ENCODE results near the gene ADCY7. TPM values are rescaled to one million over a fixed set of nuclear protein-coding genes. Genes with fewer than 3 reads are reported as not detected.

The ADCY7 gene
- total and polyA plus RNA-seq, 2 donors = 23.1 to 30.9 TPM

DNA sequence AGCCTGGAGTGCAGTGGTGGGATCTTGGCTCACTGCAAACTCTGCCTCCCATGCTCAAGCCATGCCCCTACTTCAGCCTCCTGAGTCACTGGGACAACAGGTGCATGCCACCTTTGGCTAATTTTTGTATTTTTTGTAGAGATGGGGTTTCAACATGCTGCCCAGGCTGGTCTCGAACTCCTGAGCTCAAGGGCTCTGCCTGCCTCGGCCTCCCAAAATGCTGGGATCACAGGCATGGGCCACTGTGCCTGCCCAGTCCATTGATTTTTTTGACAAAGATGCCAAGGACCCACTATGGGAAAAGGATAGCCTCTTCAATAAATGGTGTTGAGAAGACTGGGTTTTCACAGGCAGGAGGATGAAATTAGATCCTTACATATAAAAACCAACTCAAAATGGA, 10.8 kb upstream of the ADCY7 start:
- 93% methylated on average over 2 of the region's 2 CpGs for WGBS
- Histone ChIP-seq H3K9me3 (ENCODE audit: control insufficient read depth in 2 of 2, insufficient read depth in 1 of 2, low read length in 1 of 2) (no peaks in the 10 kb centered on the region), H3K36me3 (ENCODE audit: control insufficient read depth in 2 of 2, insufficient read depth in 2 of 2, low read length in 1 of 2) (no peaks in the 10 kb centered on the region), H3K27ac (ENCODE audit: low read depth in 1 of 2, low read length in 1 of 2) (no peak overlapping the region), H3K27me3 (ENCODE audit: control insufficient read depth in 2 of 2, insufficient read depth in 1 of 2, low read length in 1 of 2) (no peaks in the 10 kb centered on the region), H3K4me3 (ENCODE audit: low read length in 2 of 2) (no peak overlapping the region), H3K4me1 (ENCODE audit: control insufficient read depth in 2 of 2, insufficient read depth in 2 of 2, low read length in 2 of 2) (no peaks in the 10 kb centered on the region)
- no peak for DNase-seq (ENCODE audit: low read depth in 6 of 9, low spot score in 9 of 9)

GRCh38 chr16:50256604-50257003, 9.7 kb upstream of the ADCY7 start:
- Histone ChIP-seq H3K4me1 (ENCODE audit: control insufficient read depth in 2 of 2, insufficient read depth in 2 of 2, low read length in 2 of 2) (no peaks in the 10 kb centered on the region), H3K27ac (ENCODE audit: low read depth in 1 of 2, low read length in 1 of 2) (no peak overlapping the region), H3K36me3 (ENCODE audit: control insufficient read depth in 2 of 2, insufficient read depth in 2 of 2, low read length in 1 of 2) (no peaks in the 10 kb centered on the region), H3K9me3 (ENCODE audit: control insufficient read depth in 2 of 2, insufficient read depth in 1 of 2, low read length in 1 of 2) (no peaks in the 10 kb centered on the region), H3K27me3 (ENCODE audit: control insufficient read depth in 2 of 2, insufficient read depth in 1 of 2, low read length in 1 of 2) (no peaks in the 10 kb centered on the region), H3K4me3 (ENCODE audit: low read length in 2 of 2) (no peak overlapping the region)
- no peak for DNase-seq (ENCODE audit: low read depth in 6 of 9, low spot score in 9 of 9)
- WGBS = 97% methylated on average over 1 of the region's 1 CpG

DNA sequence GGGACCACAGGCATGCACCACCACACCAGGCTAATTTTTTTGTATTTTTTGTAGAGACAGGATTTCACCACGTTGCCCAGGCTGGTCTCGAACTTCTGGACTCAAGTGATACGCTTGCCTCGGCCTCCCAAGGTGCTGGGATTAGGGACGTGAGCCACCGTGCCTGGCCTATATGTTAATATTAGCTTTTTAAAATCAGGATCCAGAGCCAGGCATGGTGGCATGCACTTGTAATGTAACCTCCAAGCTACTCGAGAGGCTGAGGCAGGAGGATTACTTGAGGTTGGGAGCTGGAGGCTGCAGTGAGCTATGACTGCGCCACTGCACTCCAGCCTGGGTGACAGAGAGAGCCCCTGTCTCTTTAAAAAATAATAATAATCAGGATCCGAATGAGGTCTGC, 8.5 kb upstream of the ADCY7 start:
- Histone ChIP-seq H3K4me1 (ENCODE audit: control insufficient read depth in 2 of 2, insufficient read depth in 2 of 2, low read length in 2 of 2) (peaks cover 0 to 3% of the 10 kb centered on the region in 2 donors), H3K4me3 (ENCODE audit: low read length in 2 of 2) (no peak overlapping the region), H3K27ac (ENCODE audit: low read depth in 1 of 2, low read length in 1 of 2) (no peak overlapping the region), H3K27me3 (ENCODE audit: control insufficient read depth in 2 of 2, insufficient read depth in 1 of 2, low read length in 1 of 2) (no peaks in the 10 kb centered on the region), H3K36me3 (ENCODE audit: control insufficient read depth in 2 of 2, insufficient read depth in 2 of 2, low read length in 1 of 2) (no peaks in the 10 kb centered on the region), H3K9me3 (ENCODE audit: control insufficient read depth in 2 of 2, insufficient read depth in 1 of 2, low read length in 1 of 2) (no peaks in the 10 kb centered on the region)
- WGBS = 97% methylated on average over 9 of the region's 9 CpGs
- DNase-seq (ENCODE audit: low read depth in 6 of 9, low spot score in 9 of 9) = no peak

DNA sequence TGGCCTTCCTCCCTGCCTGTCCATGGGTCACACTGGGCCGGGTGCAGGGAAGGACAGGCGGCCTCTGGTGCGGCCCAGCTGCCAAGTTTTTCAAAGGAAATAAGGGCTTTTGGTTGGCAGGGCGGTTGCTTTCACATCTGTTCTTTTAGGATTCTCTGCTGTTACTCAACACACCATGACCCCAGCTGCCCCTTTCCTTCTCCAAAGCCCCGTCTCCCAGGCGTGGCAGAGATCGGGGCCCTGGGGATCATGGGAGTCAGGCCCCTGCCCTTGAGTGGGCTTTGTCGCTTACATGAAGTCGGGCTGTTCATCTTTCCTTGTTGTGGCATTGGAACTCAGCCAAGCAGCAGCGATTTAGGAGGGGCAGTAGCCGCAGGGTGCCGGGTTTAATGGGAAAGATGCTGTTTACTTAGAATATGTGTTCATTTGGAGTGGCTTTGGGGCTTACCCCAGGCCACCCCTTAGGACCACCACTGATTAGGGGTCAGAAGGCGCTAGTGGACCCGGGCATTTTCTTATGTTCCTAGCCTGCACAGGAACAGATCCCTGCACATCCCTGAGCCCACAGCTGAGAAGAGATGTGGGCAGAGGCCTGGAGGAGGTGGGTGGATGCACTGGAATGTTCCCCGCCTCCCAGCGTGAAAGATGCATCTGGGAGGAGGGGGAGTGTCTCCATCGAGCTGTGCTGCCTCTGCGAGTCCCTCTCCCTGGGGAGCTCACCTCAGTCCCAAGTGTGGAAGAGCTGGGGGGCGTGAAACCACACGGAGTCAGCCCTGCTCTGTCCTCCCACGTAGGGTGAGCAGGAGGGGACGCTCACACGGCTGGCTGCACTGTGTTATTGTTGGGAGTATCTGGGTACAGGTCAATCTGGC, 6.8 kb upstream of the ADCY7 start:
- no peak overlapping the region for H3K4me3 ChIP-seq (ENCODE audit: low read length in 2 of 2)

GRCh38 chr16:50260206-50261159, 5.9 kb upstream of the ADCY7 start:
- H3K27ac ChIP-seq (ENCODE audit: low read depth in 1 of 2, low read length in 1 of 2) = no peak overlapping the region
- WGBS = 96% methylated on average over 9 of the region's 9 CpGs
- H3K4me1 ChIP-seq (ENCODE audit: control insufficient read depth in 2 of 2, insufficient read depth in 2 of 2, low read length in 2 of 2) = peaks cover 4 to 16% of the 10 kb centered on the region in 2 donors
- no peak for DNase-seq (ENCODE audit: low read depth in 6 of 9, low spot score in 9 of 9)
- no peaks in the 10 kb centered on the region for H3K9me3 ChIP-seq (ENCODE audit: control insufficient read depth in 2 of 2, insufficient read depth in 1 of 2, low read length in 1 of 2)
- H3K27me3 ChIP-seq (ENCODE audit: control insufficient read depth in 2 of 2, insufficient read depth in 1 of 2, low read length in 1 of 2) = no peaks in the 10 kb centered on the region
- H3K4me3 ChIP-seq (ENCODE audit: low read length in 2 of 2) = no peak overlapping the region
- no peaks in the 10 kb centered on the region for H3K36me3 ChIP-seq (ENCODE audit: control insufficient read depth in 2 of 2, insufficient read depth in 2 of 2, low read length in 1 of 2)

More for the DNA sequence above, 6.8 kb upstream of the ADCY7 start:
- no peak overlapping the region for H3K27ac ChIP-seq (ENCODE audit: low read depth in 1 of 2, low read length in 1 of 2)
- H3K4me1 ChIP-seq (ENCODE audit: control insufficient read depth in 2 of 2, insufficient read depth in 2 of 2, low read length in 2 of 2) = peaks cover 0 to 10% of the 10 kb centered on the region in 2 donors
- no peak for DNase-seq (ENCODE audit: low read depth in 6 of 9, low spot score in 9 of 9)
- H3K27me3 ChIP-seq (ENCODE audit: control insufficient read depth in 2 of 2, insufficient read depth in 1 of 2, low read length in 1 of 2) = no peaks in the 10 kb centered on the region
- H3K36me3 ChIP-seq (ENCODE audit: control insufficient read depth in 2 of 2, insufficient read depth in 2 of 2, low read length in 1 of 2) = no peaks in the 10 kb centered on the region
- 53% methylated on average over 23 of the region's 23 CpGs for WGBS
- no peaks in the 10 kb centered on the region for H3K9me3 ChIP-seq (ENCODE audit: control insufficient read depth in 2 of 2, insufficient read depth in 1 of 2, low read length in 1 of 2)

DNA sequence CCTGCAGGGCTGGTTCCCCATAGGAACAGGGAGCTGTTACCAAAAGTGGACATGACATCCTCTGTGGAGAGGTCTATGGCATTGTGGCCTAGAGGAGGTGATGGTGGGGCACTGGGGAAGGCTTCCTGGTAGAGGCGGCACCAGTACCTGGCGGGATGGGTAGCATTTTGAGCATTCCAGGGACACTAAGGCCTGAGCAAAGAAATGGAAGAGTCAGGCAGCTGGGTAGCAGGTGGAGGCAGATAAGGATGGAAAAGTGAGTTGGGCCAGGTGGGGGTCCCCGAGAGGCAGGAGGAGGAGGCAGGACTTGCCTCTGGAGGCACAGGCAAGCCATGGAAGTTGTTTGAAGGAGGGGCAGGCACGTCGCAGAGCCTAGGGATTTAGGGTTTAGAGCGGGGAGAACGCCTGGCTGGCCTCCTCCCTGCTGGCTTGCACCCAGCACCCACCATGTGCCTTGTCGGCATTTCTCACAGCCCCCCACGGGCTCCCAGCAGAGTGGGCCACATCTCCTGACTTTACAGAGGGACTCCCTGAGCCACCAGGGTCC, 5.1 kb upstream of the ADCY7 start:
- no peak for DNase-seq (ENCODE audit: low read depth in 6 of 9, low spot score in 9 of 9)
- peaks cover 0 to 4% of the 10 kb centered on the region in 2 donors for H3K9me3 ChIP-seq (ENCODE audit: control insufficient read depth in 2 of 2, insufficient read depth in 1 of 2, low read length in 1 of 2)
- no peaks in the 10 kb centered on the region for H3K27me3 ChIP-seq (ENCODE audit: control insufficient read depth in 2 of 2, insufficient read depth in 1 of 2, low read length in 1 of 2)
- peaks cover 10 to 24% of the 10 kb centered on the region in 2 donors for H3K4me1 ChIP-seq (ENCODE audit: control insufficient read depth in 2 of 2, insufficient read depth in 2 of 2, low read length in 2 of 2)
- H3K27ac ChIP-seq (ENCODE audit: low read depth in 1 of 2, low read length in 1 of 2) = no peak overlapping the region
- H3K4me3 ChIP-seq (ENCODE audit: low read length in 2 of 2) = no peak overlapping the region
- no peaks in the 10 kb centered on the region for H3K36me3 ChIP-seq (ENCODE audit: control insufficient read depth in 2 of 2, insufficient read depth in 2 of 2, low read length in 1 of 2)
- WGBS = 85% methylated on average over 9 of the region's 9 CpGs

DNA sequence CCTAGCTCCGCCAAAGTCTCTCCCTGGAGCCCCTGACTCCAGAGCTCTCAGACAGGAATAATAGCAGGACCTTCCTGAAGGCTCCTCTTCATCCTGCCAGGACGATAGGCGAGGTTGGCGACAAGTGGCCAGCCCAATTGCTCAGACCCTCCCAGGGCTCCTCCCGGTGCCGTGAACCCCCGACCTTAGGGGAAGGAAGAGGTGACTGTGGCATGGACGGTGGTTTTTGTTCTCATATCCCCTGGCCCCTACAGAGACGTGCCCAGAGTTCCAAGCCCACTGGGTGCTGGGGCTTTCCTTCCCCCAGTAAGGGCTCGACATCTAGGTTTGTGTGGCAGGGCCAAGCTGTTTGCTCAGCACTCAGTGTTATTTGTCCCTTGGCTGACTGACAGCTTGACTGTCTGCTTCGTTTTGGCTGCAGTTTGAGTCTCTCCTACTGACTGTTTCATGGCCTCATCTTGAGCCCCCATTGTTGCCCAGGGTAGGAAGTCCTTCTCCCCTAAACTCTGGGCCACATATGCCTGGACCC, 4.6 kb upstream of the ADCY7 start:
- WGBS = 48% methylated on average over 11 of the region's 11 CpGs
- DNase-seq (ENCODE audit: low read depth in 6 of 9, low spot score in 9 of 9) = no peak
- H3K27ac ChIP-seq (ENCODE audit: low read depth in 1 of 2, low read length in 1 of 2) = no peak overlapping the region

DNA sequence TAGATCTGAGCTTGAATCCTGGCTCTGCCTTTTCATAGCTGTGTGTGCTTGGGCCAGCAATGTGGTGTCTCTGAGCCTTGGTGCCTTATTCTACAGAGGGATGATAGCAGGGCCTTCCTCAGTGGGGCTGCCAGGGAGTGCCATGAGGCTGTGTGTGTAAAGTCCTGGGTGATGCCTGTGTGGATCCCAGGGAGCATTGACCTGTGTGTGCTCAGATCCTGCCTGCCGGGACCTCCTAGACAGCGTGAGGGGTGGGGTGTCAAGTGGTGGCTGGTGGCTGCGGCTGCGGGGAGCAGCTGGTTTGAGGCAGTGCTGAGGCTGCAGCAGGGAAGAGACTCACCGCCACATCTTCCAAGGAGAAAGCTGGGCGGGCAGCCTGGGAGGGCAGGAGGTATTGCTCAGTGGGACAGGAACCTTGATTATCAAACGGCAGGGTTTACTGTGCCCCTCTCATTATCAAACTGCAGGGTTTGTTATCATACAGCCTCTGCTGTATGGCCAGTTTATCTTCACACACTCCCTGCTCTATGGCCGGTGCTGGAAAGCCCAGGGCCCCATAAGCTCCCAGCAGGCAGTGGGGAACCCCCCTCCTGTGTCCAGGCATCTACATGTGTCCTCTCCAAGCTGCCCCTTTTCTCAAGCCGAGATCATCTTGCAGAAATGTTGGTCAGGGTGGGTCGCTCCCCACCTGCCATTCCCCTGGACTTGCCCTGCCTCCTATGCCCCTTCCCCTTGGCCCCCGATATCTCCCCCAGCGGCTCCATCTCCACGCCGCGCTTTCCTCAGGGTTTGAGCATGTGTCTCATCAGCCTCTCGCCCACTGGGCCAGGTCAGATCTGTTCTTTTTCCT, 3.1 kb upstream of the ADCY7 start:
- H3K36me3 ChIP-seq (ENCODE audit: control insufficient read depth in 2 of 2, insufficient read depth in 2 of 2, low read length in 1 of 2) = no peaks in the 10 kb centered on the region
- H3K4me3 ChIP-seq (ENCODE audit: low read length in 2 of 2) = no peak overlapping the region
- H3K27ac ChIP-seq (ENCODE audit: low read depth in 1 of 2, low read length in 1 of 2) = no peak overlapping the region
- peaks cover 0 to 9% of the 10 kb centered on the region in 2 donors for H3K9me3 ChIP-seq (ENCODE audit: control insufficient read depth in 2 of 2, insufficient read depth in 1 of 2, low read length in 1 of 2)
- peaks cover 17 to 43% of the 10 kb centered on the region in 2 donors for H3K4me1 ChIP-seq (ENCODE audit: control insufficient read depth in 2 of 2, insufficient read depth in 2 of 2, low read length in 2 of 2)
- 97% methylated on average over 16 of the region's 16 CpGs for WGBS
- no peak for DNase-seq (ENCODE audit: low read depth in 6 of 9, low spot score in 9 of 9)
- H3K27me3 ChIP-seq (ENCODE audit: control insufficient read depth in 2 of 2, insufficient read depth in 1 of 2, low read length in 1 of 2) = no peaks in the 10 kb centered on the region

More for the DNA sequence above, 4.6 kb upstream of the ADCY7 start:
- Histone ChIP-seq H3K4me3 (ENCODE audit: low read length in 2 of 2) (no peak overlapping the region), H3K4me1 (ENCODE audit: control insufficient read depth in 2 of 2, insufficient read depth in 2 of 2, low read length in 2 of 2) (peaks cover 11 to 28% of the 10 kb centered on the region in 2 donors), H3K27me3 (ENCODE audit: control insufficient read depth in 2 of 2, insufficient read depth in 1 of 2, low read length in 1 of 2) (no peaks in the 10 kb centered on the region), H3K9me3 (ENCODE audit: control insufficient read depth in 2 of 2, insufficient read depth in 1 of 2, low read length in 1 of 2) (peaks cover 0 to 4% of the 10 kb centered on the region in 2 donors), H3K36me3 (ENCODE audit: control insufficient read depth in 2 of 2, insufficient read depth in 2 of 2, low read length in 1 of 2) (no peaks in the 10 kb centered on the region)
